GM12874 (cell line): Measurements from ENCODE around the gene GATAD2A.

Source experiments
- CTCF ChIP-seq: IDR thresholded peaks from 2 replicates; pipeline ENCODE4 v1.5.1; 2011; ENCODE audit warnings: low read depth, mild to moderate bottlenecking, control low read depth, low read length, moderate library complexity; ENCODE audit not compliant: insufficient read depth

Gene GATAD2A

GRCh38 chr19:19546751-19547162 is 141.3 kb downstream of the GATAD2A start:
- TF ChIP-seq CTCF: no peak

- no peak for TF ChIP-seq CTCF
Measured at GRCh38 chr19:19547674-19548336, 142.3 kb downstream of the GATAD2A start.

GRCh38 chr19:19548915-19549759 is 143.7 kb downstream of the GATAD2A start:
- TF ChIP-seq CTCF: no peak

GRCh38 chr19:19549804-19550464 is 144.5 kb downstream of the GATAD2A start:
- TF ChIP-seq CTCF: no peak

- TF ChIP-seq CTCF: no peak
Measured at GRCh38 chr19:19550485-19550929, 145.0 kb downstream of the GATAD2A start.

- TF ChIP-seq CTCF: no peak
Measured at GRCh38 chr19:19550972-19551852, 145.7 kb downstream of the GATAD2A start.

GRCh38 chr19:19551853-19552192 is 146.3 kb downstream of the GATAD2A start:
- no peak for TF ChIP-seq CTCF
